GM19438 (cell line): ENCODE data around the gene INTS3.
"Not testable (repeated sequence)": the region's sequence is repeated elsewhere in the genome, so short reads cannot be mapped to it uniquely, and the experiment has no call there.

ENCODE experiments used
- ATAC-seq: cut with Tn5 transposase; IDR thresholded peaks from one replicate; pipeline ENCODE4 v1.9.1; 2021; ENCODE audit warnings: low read depth; ENCODE audit not compliant: unreplicated experiment

The INTS3 gene

GRCh38 chr1:153698923-153699714 is 28.7 kb upstream of the INTS3 start:
- no peak for ATAC-seq

- no peak for ATAC-seq
Observed at GRCh38 chr1:153699768-153700167, 28.1 kb upstream of the INTS3 start.

GRCh38 chr1:153705484-153705883 is 22.4 kb upstream of the INTS3 start:
- no peak for ATAC-seq

GRCh38 chr1:153711026-153711425 is 16.8 kb upstream of the INTS3 start:
- ATAC-seq: no peak

- ATAC-seq: not testable (repeated sequence)
Observed at GRCh38 chr1:153716211-153716610, 11.6 kb upstream of the INTS3 start.

- ATAC-seq: no peak
Observed at GRCh38 chr1:153717330-153717729, 10.5 kb upstream of the INTS3 start.

GRCh38 chr1:153723687-153724086 is 4.2 kb upstream of the INTS3 start:
- no peak for ATAC-seq

- ATAC-seq: not testable (repeated sequence)
Observed at GRCh38 chr1:153724634-153725033, 3.2 kb upstream of the INTS3 start.

- ATAC-seq: no peak
Observed at GRCh38 chr1:153728305-153729066, 636 bp downstream of the INTS3 start.

- ATAC-seq: no peak
Observed at GRCh38 chr1:153730468-153730988, 2.7 kb downstream of the INTS3 start.

- ATAC-seq: no peak
Observed at GRCh38 chr1:153733970-153734369, 6.1 kb downstream of the INTS3 start.

- peak; percentile 43 for ATAC-seq
Observed at GRCh38 chr1:153734396-153735089, 6.7 kb downstream of the INTS3 start.

GRCh38 chr1:153735090-153735420 is 7.2 kb downstream of the INTS3 start:
- no peak for ATAC-seq

GRCh38 chr1:153741986-153742385 is 14.1 kb downstream of the INTS3 start:
- ATAC-seq: no peak

- no peak for ATAC-seq
Observed at GRCh38 chr1:153742411-153743142, 14.7 kb downstream of the INTS3 start.

- no peak for ATAC-seq
Observed at GRCh38 chr1:153745417-153745816, 17.6 kb downstream of the INTS3 start.

GRCh38 chr1:153746174-153746573 is 18.3 kb downstream of the INTS3 start:
- ATAC-seq: no peak

- no peak for ATAC-seq
Observed at GRCh38 chr1:153748903-153749302, 21.1 kb downstream of the INTS3 start.

GRCh38 chr1:153749408-153750005 is 21.7 kb downstream of the INTS3 start:
- peak; percentile 66 for ATAC-seq
